Brain microvascular endothelial cell (primary cell): Measurements from ENCODE around the gene DIP2B.

Experiments
- DNase-seq: peaks from one replicate; pipeline ENCODE4 v3.0.0-alpha.2; 2020
- H3K27ac ChIP-seq: fragments of 250-450 bp; sonication (Bioruptor Pico); 2 replicates; pipeline ENCODE4 v1.5.1; 2020; ENCODE audit warnings: mild to moderate bottlenecking, moderate library complexity
- H3K27me3 ChIP-seq: fragments of 250-450 bp; sonication (Bioruptor Pico); replicated peaks from 2 replicates; pipeline ENCODE4 v1.5.1; 2020; ENCODE audit warnings: mild to moderate bottlenecking
- H3K36me3 ChIP-seq: fragments of 250-450 bp; sonication (Bioruptor Pico); replicated peaks from 2 replicates; pipeline ENCODE4 v1.5.1; 2020; ENCODE audit warnings: mild to moderate bottlenecking
- H3K4me3 ChIP-seq: 2 replicates; pipeline ENCODE4 v1.5.1; 2011; ENCODE audit warnings: low read depth, mild to moderate bottlenecking, control low read depth, low read length, moderate library complexity
- CTCF ChIP-seq: IDR thresholded peaks from 2 replicates; pipeline ENCODE4 v1.5.1; 2011; ENCODE audit warnings: low read depth, mild to moderate bottlenecking, moderate library complexity, low read length, control low read depth, inconsistent platforms; ENCODE audit errors: missing control alignments
- in situ Hi-C: cut with HindIII; loops from 2 replicates; pipeline ENCODE4 v1.10.0; 2017; ENCODE audit warnings: low sequenced_read_pairs, low pct_ligation_motif_present

The DIP2B gene

GRCh38 chr12:50662116-50662510, 157.3 kb downstream of the DIP2B start:
- TF ChIP-seq CTCF: no peak
- Histone ChIP-seq H3K27ac (no peak overlapping the region), H3K36me3 (peaks cover 6% of the 10 kb centered on the region), H3K27me3 (no peaks in the 10 kb centered on the region), H3K4me3 (no peak overlapping the region)
- in situ Hi-C loops: no loop called here
- DNase-seq: no peak

GRCh38 chr12:50665170-50665569, 160.4 kb downstream of the DIP2B start:
- Histone ChIP-seq H3K4me3 (no peak overlapping the region), H3K36me3 (peaks cover 4% of the 10 kb centered on the region), H3K27ac (no peak overlapping the region), H3K27me3 (no peaks in the 10 kb centered on the region)
- DNase-seq: no peak
- no peak for TF ChIP-seq CTCF
- in situ Hi-C loops: no loop called here

GRCh38 chr12:50665609-50666008, 160.8 kb downstream of the DIP2B start:
- no peak for DNase-seq
- Histone ChIP-seq H3K36me3 (no peaks in the 10 kb centered on the region), H3K27ac (no peak overlapping the region), H3K4me3 (no peak overlapping the region), H3K27me3 (no peaks in the 10 kb centered on the region)
- no peak for TF ChIP-seq CTCF
- in situ Hi-C loops: no loop called here

GRCh38 chr12:50666023-50666422, 161.2 kb downstream of the DIP2B start:
- no peaks in the 10 kb centered on the region for H3K36me3 ChIP-seq
- H3K27me3 ChIP-seq: no peaks in the 10 kb centered on the region
- H3K4me3 ChIP-seq: no peak overlapping the region
- TF ChIP-seq CTCF: no peak
- no peak overlapping the region for H3K27ac ChIP-seq
- in situ Hi-C loops: no loop called here
- DNase-seq: no peak

- Histone ChIP-seq H3K27me3 (no peaks in the 10 kb centered on the region), H3K27ac (no peak overlapping the region), H3K4me3 (no peak overlapping the region), H3K36me3 (peaks cover 8% of the 10 kb centered on the region)
- DNase-seq: no peak
- in situ Hi-C loops: no loop called here
- no peak for TF ChIP-seq CTCF
Observed at GRCh38 chr12:50672158-50672557, 167.4 kb downstream of the DIP2B start.

- in situ Hi-C loops: no loop called here
- H3K4me3 ChIP-seq: no peak overlapping the region
- H3K27ac ChIP-seq: no peak overlapping the region
- no peak for TF ChIP-seq CTCF
- peaks cover 8% of the 10 kb centered on the region for H3K36me3 ChIP-seq
- no peaks in the 10 kb centered on the region for H3K27me3 ChIP-seq
- DNase-seq: no peak
Observed at GRCh38 chr12:50676756-50677155, 172.0 kb downstream of the DIP2B start.
